ENCODE data around the gene CUX1.
"Not testable (repeated sequence)": the region's sequence is repeated elsewhere in the genome, so short reads cannot be mapped to it uniquely, and the experiment has no call there.

CUX1 gene

DNA sequence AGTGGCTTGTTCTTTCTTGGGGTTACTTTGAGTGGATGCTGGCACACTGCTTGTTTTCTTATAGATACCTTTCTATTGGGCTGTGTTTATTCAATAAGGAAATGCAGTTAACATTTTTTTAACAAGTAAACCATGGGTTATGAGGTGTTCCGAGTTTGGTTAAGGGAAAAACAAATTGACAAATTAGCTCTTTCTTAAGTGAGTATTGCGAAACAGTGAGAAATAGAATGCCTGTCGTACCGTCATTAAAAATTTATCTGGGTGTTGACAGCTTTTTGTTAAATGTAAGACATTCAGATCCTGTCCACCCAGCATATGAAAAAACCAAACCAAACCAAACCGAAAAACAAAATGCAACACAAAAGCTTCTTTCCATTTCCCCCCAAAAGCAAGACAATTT, 6.2 kb downstream of the CUX1 start:
- no peak for DNase-seq (ENCODE audit: low spot score)

DNA sequence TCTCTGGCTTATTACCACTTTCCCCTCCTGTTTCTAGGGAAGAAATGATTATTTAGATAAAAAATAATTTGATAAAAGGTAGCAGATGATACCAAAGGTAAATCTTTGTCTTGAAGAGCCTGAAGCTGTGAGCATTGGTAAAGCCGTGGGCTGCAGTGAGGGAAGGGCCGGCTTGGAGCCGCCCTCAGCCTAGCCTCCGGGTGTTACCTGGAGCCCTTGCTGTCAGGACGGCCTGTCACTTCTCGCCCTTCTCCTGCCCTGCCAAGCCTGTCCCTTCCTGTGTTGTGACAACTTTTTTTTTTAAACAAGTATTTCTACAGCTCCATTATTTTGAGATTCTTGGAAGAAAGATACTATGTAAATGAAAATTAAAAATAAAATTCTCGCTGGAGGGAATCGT, 7.0 kb downstream of the CUX1 start:
- no peak for DNase-seq (ENCODE audit: low spot score)

DNA sequence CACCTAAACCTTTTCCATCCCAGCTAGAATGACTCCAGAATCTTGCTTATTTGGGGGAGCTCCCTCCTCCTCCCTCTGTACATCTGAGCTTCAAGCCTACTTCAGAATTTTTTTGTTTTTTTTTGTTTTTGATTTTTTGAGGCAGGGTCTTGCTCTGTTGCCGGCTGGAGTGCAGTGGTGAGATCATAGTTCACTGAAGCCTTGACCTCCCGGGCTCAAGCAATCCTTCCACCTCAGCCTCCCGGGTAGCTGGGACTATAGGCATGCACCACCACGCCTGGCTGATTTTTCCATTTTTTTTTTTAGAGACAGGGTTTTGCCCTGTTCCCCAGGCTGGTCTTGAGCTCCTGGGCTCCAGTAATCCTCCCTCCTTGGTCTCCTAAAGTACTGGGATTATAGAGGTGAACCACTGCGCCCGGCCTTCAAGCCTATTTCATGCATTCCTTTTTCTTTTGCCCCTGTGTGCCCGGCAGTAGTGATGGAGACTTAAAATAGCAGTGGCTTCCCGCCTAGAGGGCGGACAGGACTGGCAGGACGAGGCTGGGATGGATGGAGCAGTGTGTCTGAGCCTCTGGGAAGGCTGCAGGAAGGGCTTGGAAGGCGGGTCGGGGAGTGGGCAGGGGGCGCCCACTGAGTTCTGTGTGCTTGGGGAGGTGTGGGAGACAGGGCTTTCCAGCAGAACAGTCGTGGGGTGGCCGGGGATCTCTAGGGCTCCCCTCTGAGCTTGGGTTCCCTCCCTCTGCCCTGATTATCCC, 8.8 kb downstream of the CUX1 start:
- no peak for DNase-seq (ENCODE audit: low spot score)

DNA sequence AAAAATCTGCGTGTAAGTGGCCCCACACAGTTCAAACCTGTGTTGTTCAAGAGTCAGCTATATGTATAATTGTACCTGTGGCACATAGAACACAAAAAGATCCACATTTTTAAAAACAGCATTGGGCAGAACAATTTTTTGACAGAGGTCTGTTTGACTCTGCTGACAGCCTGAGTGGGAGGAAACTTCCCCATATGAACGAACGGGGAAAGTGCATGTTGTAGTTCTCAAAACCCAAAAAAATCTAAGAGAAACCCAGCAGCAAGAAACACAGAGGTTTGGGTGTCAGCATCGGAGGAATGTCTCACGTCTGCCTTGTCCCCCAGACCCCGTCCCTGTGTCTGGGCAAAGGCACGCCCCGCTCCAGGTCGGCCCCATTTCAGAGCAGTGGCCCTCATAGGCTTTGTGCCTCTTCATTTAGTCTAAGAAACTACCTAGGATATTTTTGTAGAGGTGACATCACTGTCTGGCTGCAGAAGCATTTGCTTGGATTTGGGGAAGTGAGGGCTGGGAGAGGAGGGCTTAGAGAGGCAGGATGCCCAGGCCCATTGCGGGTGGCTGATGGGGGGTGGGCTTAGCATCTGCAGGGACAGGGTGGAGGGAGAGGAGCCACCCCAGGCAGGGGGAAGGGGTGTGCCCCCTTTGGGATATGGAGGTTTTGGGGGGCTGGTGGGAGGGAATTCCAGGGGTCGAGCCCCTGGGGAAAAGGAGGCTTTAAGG, 11.0 kb downstream of the CUX1 start:
- no peak for DNase-seq (ENCODE audit: low spot score)

DNA sequence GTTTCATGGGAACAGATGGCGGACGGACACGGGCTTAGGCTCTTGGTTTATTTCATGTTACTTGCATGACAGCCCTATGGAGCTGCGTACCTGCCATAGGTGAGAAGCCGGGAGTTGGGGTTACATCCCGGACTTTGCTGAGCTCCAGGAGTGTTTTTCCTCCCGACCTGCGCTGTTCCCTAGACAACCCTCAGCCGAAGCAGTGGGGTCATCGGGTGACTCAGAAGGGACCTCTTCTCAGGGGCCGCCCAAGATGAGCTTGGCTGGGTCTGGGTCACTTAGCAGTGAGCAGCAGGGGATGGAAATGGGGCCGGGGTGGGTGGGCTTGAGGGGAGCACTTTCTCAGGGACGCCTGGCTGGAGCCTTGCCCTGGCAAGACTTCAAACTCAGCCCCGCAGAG, 11.9 kb downstream of the CUX1 start:
- no peak for DNase-seq (ENCODE audit: low spot score)

DNA sequence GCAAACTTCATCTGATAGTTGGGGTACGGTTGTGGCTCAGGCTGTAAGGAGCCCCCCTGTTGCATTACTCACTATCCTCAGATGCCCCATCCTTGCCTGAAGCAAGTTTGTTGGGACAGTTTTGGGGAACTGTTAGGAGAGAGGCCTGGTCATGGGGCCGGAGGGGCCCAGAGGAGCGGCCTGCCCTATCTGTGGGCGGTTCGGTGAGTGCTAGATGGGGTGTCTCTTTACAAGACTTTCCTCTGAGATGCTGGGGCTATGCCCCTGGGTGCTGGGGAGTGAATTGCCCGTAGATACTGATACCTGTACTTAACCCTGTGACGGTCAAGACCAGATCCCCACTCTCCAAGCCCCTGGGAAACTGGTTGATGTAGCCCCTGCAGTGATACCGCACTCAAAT, 12.4 kb downstream of the CUX1 start:
- no peak for DNase-seq (ENCODE audit: low spot score)

DNA sequence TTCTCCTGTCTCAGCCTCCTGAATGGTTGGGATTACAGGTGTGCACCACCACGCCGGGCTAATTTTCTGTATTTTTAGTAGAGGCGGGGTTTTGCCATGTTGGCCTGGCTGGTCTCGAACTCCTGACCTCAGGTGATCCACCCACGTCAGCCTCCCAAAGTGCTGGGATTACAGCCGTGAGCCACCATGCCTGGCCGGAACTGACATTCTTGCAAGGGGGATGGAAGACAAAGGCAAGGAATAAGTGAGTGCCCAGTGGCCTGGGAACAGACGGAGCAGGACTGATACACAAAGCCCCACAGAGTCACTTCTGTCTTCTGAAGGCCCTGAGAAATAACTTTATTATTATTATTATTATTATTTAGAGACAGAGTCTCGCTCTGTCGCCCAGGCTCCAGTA, 14.0 kb downstream of the CUX1 start:
- DNase-seq (ENCODE audit: low spot score): not testable (repeated sequence)

DNA sequence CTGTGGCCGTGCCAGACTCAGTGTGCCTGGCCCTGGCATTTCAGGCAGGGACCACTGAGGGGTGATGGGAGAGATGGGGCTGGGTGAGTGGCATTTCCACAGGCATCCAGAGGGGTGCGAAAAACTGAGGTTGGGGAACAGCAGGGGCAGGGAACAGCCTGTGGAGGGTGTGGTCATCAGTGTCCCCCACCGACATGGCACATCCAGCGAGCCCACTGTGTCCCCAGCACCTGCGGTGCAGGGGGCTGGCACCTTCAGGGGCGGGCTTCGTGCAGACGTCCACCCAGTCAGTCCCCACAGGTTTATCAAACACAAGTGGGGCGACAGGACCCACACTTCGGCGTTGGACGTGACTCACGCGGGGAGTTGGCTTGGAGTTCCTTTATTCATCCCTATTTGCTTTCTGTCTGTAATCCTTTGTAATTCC, 14.8 kb downstream of the CUX1 start:
- no peak for DNase-seq (ENCODE audit: low spot score)

DNA sequence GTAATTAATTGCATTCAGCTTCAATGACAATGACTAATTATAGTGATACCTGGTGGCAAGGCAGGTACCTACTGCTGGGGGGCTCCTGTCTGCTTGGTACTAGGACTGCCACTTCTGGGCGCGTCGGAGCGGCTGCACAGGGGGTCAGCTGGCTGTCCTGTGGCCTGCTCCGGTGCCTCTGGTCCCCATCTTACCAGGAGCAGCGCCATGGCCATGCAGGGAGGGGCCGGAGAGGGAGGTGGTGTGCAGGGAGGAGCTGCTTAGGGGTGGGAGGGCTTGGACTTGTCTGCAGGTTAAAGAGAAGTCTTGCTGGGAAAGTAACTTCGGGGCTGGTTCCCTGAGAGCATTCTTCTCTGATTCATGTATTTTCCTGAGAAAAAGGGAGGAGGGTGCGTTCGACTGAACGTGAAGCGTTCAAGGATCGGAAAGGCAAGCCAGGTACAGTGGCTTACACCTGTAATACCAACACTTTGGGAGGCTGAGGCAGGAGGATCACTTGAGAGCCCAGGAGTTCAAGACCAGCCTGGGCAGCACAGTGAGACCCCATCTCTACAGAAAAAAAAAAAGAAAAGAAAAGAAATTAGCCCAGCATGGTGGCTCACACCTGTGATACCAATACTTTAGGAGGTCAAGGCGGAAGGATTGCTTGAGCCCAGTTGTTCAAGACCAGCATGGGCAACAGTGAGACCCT, 15.4 kb downstream of the CUX1 start:
- DNase-seq (ENCODE audit: low spot score): no peak

DNA sequence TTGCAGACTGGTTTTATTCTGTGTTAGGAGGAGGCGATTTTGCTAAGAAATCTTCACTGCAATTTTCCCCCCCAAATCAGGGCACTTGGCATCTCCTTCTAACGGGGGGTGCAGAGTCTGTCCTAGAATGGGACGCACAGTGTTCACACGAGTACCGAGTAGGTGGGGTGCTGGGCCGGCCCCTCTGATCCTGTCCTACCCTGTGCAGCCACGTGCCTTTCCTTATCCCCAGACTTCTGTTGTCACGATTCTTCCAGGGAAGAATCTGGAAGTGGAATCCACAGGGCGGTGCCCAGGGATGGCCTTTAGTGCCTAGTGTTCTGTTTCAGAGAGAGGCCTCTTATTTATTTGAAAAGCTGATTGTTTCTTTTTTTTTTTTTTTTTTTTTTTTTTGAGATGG, 16.4 kb downstream of the CUX1 start:
- no peak for DNase-seq (ENCODE audit: low spot score)

DNA sequence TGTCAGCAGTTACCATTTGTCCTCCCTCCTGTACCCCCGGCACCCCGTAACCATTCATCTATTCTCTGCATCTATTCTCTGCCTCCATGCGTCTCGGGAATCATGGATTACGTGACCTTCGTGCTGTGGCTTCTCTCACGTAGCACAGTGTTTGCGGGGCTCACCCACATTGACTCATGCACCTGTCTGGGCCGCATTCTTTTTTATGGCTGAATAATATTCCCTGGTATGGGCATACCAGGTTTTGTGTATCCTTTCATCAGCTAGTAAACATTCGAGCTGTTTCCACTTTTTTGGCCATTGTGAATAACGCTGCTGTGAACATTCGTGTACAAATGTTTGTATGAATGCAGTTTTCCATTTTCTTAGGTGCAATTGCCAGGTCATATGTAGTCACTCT, 17.7 kb downstream of the CUX1 start:
- DNase-seq (ENCODE audit: low spot score): no peak

DNA sequence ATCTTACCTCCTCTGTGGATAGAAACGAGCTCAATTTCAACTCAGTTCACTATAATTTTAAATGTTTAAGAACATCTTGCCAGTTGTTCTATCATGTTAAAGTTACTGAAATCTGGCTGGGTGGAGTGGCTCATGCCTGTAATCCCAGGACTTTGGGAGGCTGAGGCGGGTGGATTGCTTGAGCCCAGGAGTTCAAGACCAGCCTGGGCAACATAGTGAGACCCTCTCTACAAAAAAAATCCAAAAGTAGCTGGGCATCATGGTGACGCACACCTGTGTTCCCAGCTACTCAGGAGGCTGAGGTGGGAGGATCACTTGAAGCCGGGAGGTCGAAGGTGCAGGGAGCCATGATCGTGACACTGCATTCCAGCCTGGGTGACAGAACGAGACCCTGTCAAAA, 20.0 kb downstream of the CUX1 start:
- not testable (repeated sequence) for DNase-seq (ENCODE audit: low spot score)

DNA sequence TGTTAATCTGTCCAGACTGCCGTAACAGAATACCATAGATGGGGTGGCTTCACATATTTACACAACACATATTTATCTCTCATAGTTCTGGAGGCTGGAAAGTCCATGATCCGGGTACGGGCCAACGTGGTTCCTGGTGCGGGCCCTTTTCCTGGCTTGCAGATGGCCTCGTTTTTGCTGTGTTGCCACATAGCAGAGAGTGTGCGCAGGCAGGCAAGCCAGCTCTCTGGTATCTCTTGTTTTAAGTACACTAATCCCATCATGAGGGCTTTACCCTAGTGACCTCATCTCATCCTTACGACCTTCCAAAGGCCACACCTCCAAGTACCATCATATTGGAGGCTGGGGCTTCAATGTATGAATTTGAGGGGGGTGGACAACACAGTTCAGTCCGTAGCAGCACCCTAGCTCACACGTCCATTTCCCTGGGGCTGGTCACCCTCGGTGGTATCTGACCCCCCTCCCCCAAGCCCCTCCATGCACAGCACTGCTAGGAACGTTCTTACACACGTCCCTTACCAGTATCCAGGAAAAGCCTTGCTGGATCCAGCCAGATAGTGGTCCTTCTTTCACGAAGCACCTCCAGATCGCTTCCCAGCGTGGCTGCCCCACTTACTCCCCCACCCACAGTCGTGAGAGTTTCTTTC, 21.5 kb downstream of the CUX1 start:
- DNase-seq (ENCODE audit: low spot score): no peak

DNA sequence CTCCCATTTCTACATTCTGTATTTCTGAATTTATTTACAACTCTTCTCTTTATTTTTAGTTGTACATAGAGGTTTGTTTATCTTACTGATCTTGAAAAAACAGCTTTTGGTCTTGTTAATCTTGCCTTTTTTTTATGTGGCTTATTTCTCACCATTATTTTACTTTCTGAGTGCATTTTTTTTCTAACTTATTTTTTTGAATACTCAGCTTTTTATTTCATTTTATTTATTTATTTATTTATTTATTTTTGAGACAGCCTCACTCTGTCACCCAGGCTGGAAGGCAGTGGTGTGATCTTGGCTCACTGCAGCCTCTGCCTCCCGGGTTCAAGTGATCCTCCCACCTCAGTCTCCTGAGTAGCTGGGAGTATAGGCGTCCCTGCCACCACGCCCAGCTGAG, 23.9 kb downstream of the CUX1 start:
- no peak for DNase-seq (ENCODE audit: low spot score)

DNA sequence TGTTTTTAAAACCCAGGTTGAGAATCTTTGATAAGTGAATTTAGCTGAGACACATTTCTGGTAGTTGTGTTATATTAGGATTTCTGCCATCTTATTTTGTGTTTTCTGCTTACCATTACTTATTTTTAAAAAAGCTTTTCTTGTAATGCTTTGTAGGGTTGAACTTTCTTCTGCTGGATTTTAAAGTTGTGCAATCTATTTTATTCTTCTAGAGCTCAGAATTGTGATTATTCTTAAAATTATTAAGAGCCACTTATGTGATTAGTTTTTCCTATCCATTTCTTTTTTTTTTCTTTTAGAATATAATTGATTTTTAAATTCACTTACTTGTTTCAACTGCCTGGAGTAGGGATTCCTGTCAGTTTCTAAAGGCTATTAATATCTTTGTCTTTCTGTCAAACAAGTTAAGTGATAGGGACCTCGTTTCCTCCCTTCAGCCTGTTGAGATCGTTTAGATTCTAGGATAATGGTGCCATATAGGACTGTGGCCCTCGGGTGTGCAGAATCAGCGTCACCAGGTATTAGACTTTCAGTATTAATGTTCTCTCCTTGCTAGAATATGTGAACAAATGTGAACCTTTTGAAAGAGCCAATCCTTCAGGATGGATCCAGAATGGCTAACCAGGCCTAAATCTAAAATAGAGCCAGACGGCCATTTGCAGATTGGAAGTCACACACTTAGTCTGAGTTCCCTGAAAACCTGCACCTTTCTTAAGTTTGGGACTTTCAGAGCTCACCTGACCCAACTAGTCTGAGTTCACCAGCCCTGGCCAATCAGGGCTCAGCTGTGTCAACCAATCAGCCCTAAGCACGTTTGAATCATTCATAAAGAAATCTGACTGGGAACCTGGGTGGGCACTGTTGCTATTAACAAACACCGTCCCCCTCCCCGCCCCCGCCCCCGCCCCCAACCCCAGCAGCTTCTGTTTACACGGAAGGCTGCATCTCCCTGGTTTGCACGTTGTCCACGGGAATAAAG, 26.2 kb downstream of the CUX1 start:
- no peak for DNase-seq (ENCODE audit: low spot score)

DNA sequence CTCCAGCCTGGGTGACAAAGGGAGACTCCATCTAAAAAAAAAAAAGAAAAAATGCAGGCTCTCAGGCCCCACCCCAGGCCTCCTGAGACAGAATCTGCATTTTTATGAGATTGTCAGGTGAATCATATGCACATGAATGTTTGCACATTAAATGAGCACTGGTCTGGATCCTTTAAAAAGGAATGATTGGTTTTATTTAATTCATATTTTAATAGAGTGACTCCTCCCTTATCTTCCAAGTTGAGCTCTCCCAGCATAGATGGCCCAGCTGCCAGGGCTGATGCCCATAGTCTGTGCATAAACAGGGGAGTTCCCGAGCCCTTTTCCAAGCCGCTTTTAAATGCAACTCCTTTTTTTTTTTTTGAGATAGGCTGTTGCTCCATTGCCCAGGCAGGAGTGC, 28.5 kb downstream of the CUX1 start:
- no peak for DNase-seq (ENCODE audit: low spot score)

DNA sequence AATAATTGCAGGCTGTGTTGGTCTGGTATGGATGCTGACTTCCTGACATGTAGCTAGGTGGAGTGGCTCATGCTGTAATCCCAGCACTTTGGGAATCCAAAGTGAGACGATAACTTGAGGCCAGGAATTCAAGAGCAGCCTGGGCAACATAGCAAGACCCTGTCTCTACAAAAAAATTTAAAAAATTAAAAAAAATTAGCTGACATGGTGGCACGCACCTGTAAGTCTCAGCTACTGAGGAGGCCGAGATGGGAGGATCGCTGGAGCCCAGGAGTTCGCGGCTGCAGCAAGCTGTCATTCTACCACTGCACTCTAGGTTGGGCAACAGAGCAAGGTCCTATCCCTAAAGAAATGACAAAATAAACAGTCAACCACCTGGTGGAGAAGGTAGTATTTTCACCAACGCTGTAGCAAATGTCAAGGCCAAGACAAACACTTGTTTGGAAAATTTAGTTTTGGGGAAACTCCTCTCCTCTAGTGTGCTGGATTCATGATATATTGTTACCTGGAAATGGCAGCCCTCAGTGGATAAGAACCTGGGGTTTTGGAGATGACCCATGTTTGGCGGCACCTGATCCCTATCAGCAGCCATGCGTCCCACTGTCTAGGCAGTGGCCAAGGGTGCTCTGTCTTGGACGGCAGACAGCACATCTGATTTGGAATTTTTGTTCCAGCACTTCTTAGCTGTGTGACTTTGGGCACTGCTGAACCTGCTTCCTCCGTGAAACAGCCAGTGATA, 29.5 kb downstream of the CUX1 start:
- no peak for DNase-seq (ENCODE audit: low spot score)

DNA sequence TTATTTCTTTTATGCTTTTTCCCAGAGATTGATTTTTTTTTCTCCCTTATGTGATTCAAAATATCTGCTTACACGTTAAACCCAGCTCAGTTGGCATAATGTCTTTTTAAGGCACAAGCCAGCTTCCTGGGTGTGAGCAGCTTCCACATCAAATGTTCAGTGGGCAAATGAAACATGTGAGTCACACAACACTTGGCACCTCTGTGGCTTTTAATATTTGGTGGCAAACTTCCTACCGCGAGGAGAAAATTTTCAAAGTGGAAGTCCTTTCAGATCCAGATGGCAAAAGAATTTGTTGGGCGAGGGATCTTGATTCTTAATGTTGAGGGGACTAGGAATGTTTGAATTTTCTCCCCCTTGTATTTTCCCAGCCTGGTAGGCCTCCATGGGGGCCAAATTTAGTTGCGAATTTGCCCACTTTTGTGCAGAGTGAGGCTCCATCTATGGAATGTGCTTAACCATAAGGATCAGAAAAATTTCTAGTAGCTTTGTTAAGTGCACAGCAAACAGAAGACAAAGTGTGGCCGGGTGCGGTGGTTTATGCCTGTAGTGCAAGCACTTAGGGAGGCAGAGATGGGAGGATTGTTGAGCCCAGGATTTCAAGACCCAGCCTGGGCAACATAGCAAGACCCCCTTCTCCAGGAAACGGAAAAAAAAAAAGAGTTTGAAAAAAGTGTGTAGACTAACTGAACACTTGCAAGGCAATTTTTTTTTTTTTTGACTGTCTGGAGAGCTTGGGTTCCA, 31.0 kb downstream of the CUX1 start:
- DNase-seq (ENCODE audit: low spot score): no peak

DNA sequence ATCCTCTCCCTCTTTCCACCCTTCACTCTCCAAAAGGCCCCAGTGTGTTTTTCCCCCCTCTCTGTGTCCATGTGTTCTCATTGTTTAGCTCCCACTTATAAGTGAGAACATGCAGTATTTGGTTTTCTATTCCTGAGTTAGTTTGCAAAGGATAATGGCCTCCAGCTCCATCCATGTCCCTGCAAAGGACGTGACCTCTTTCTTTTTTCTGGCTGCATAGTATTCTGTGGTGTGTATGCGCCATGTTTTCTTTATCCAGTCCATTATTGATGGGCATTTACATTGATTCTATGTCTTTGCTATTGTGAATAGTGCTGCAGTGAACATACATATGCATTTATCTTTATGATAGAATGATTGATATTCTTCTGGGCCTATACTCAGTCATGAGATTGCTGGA, 31.9 kb downstream of the CUX1 start:
- DNase-seq (ENCODE audit: low spot score): not testable (repeated sequence)

DNA sequence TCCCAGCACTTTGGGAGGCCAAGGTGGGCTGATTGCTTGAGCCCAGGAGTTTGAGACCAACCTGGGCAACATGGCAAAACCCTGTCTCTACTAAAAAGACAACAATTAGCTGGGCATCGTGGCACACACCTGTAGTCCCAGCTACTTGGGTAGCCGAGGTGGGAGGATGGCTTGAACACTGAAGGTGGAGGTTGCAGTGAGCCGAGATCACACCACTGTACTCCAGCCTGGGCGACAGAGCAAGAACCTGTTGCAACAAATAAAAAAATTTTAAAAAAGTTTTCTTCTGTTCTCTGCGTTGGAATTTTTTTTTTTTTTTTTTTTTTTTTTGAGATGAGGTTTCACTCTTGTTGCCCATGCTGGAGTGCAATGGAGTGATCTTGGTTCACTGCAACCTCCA, 34.9 kb downstream of the CUX1 start:
- not testable (repeated sequence) for DNase-seq (ENCODE audit: low spot score)

Data from germinal center (tissue), 1 donor.